PC-3 (cell line): ENCODE measurements around the gene MED13L. TPM values are rescaled to one million over a fixed set of nuclear protein-coding genes. Genes with fewer than 3 reads are reported as not detected.
A peak's percentile ranks its signal among the peaks of the same experiment; 100 is the strongest.

Source experiments
- ATAC-seq: fragments of 200-7000 bp; cut with Tn5 transposase; 2 replicates; pipeline ENCODE4 v1.9.1; 2020; ENCODE audit warnings: mild to moderate bottlenecking, moderate library complexity
- BruUV-seq: library from RNA; stranded (reverse); fragments of 400-500 nt; replicated peaks from 2 replicates; lab custom pipeline; 2021; lab: Mats Ljungman, UMichigan
- CTCF ChIA-PET: fragments of 300-600 bp; sonication (Branson Sonifier 250); formaldehyde crosslinking; loops from one replicate; lab custom pipeline; 2022; ENCODE audit warnings: antibody characterized with exemption; lab: Charles Lee
- POLR2A ChIA-PET: fragments of 300-600 bp; sonication (Branson Sonifier 250); formaldehyde crosslinking; loops from one replicate; lab custom pipeline; 2022; ENCODE audit warnings: antibody characterized with exemption; ENCODE audit not compliant: unreplicated experiment; lab: Charles Lee
- DNase-seq: peaks from one replicate; pipeline ENCODE4 v3.0.0-alpha.2; 2015
- H2AFZ ChIP-seq: fragments of 300-600 bp; sonication (generic); 2 replicates; pipeline ENCODE4 v1.6.0; 2016; ENCODE audit warnings: antibody characterized with exemption, low read length
- H3F3A ChIP-seq: fragments of 300-600 bp; sonication (generic); one replicate; pipeline ENCODE4 v1.6.0; 2017; ENCODE audit warnings: antibody characterized with exemption, low read length, control low read depth, mild to moderate bottlenecking; ENCODE audit not compliant: unreplicated experiment
- H3K27ac ChIP-seq: fragments of 300-600 bp; sonication (generic); 2 replicates; pipeline ENCODE4 v1.5.1; 2016; ENCODE audit warnings: mild to moderate bottlenecking, low read length
- H3K27me3 ChIP-seq: fragments of 300-600 bp; sonication (generic); 2 replicates; pipeline ENCODE4 v1.6.1; 2016; ENCODE audit warnings: low read length, mixed read lengths
- H3K36me3 ChIP-seq: fragments of 300-600 bp; sonication (generic); 2 replicates; pipeline ENCODE4 v1.6.1; 2016; ENCODE audit warnings: low read depth, mixed run types, low read length, mixed read lengths
- H3K4me1 ChIP-seq: fragments of 300-600 bp; sonication (generic); 2 replicates; pipeline ENCODE4 v1.5.1; 2016; ENCODE audit warnings: low read length; ENCODE audit not compliant: insufficient read depth
- H3K4me2 ChIP-seq: fragments of 300-600 bp; sonication (generic); 2 replicates; pipeline ENCODE4 v1.6.0; 2016; ENCODE audit warnings: low read length
- H3K4me3 ChIP-seq: fragments of 300-600 bp; sonication (generic); 2 replicates; pipeline ENCODE4 v1.5.1; 2016; ENCODE audit warnings: mild to moderate bottlenecking, low read length, mixed read lengths
- H3K79me2 ChIP-seq: fragments of 300-600 bp; sonication (generic); 2 replicates; pipeline ENCODE4 v1.6.1; 2017; ENCODE audit warnings: low read length, mixed read lengths
- H3K9ac ChIP-seq: fragments of 300-600 bp; sonication (generic); 2 replicates; pipeline ENCODE4 v1.6.0; 2016; ENCODE audit warnings: mild to moderate bottlenecking, low read length
- H3K9me2 ChIP-seq: fragments of 300-600 bp; sonication (generic); replicated peaks from 2 replicates; pipeline ENCODE4 v1.6.1; 2016; ENCODE audit warnings: mixed run types, low read length, mixed read lengths
- H3K9me3 ChIP-seq: fragments of 300-600 bp; sonication (generic); 2 replicates; pipeline ENCODE4 v1.6.1; 2016; ENCODE audit warnings: low read length, mixed read lengths
- H4K20me1 ChIP-seq: fragments of 300-600 bp; sonication (generic); 2 replicates; pipeline ENCODE4 v1.6.1; 2016; ENCODE audit warnings: low read length, mixed read lengths
- CTCF ChIP-seq: fragments of 300-600 bp; sonication (generic); conservative IDR thresholded peaks from 2 replicates; pipeline ENCODE4 v1.5.1; 2017; ENCODE audit warnings: antibody characterized with exemption, low read depth, mild to moderate bottlenecking, low read length
- EZH2 ChIP-seq: fragments of 300-600 bp; sonication (generic); IDR thresholded peaks from one replicate; pipeline ENCODE4 v1.6.1; 2017; ENCODE audit warnings: antibody characterized with exemption, mild to moderate bottlenecking, low read length; ENCODE audit not compliant: unreplicated experiment
- EZH2phosphoT487 ChIP-seq: fragments of 300-600 bp; sonication (generic); IDR thresholded peaks from 2 replicates; pipeline ENCODE4 v1.6.1; 2018; ENCODE audit warnings: mild to moderate bottlenecking, antibody characterized with exemption, low read length, borderline replicate concordance
- intact Hi-C: fragments of 100-400 bp; cut with micrococcal nuclease; formaldehyde crosslinking; loops from 2 replicates; pipeline ENCODE4 v1.9.0; 2023
- total RNA-seq: library from RNA; depleted of rRNA; stranded (reverse); fragments of >200 nt; gene quantifications from 2 replicates; pipeline ENCODE4 v1.2.3, GENCODE V29; 2014

Gene MED13L
- total RNA-seq, 1 experiment from 2014 or later, result 61.2 TPM

GRCh38 chr12:116142936-116143898 lies 134.3 kb downstream of the MED13L start:
- no peak overlapping the region for H2AFZ ChIP-seq
- peaks cover 37% of the 10 kb centered on the region for H3K4me1 ChIP-seq
- no peaks in the 10 kb centered on the region for H3K9me2 ChIP-seq
- ChIA-PET POLR2A (interaction anchor here (0.7 kb wide), 2 partner anchors 153 to 239 kb away, joined by 10 to 11 read pairs; no protein-coding TSS in a partner anchor), CTCF (interaction anchor here (0.7 kb wide), 1 partner anchor 135 kb away, joined by 4 read pairs; no protein-coding TSS in a partner anchor)
- H3K36me3 ChIP-seq, result no peaks in the 10 kb centered on the region
- no TSS peak for BruUV-seq
- ATAC-seq (peak; percentile 89), DNase-seq (peak; percentile 93)
- no peaks in the 10 kb centered on the region for H3K27me3 ChIP-seq
- H3K9ac ChIP-seq, result peak overlapping the region; percentile 34
- H3K27ac ChIP-seq, result peak overlapping the region; percentile 71
- peak overlapping the region; percentile 74 for H3K4me2 ChIP-seq
- peaks cover 97% of the 10 kb centered on the region for H3K79me2 ChIP-seq
- no peaks in the 10 kb centered on the region for H3K9me3 ChIP-seq
- H3K4me3 ChIP-seq, result peak overlapping the region; percentile 36
- intact Hi-C loops, result loop anchor here (1.0 to 10.0 kb wide), 6 partner anchors 18 to 564 kb away; no protein-coding TSS in a partner anchor
- no peaks in the 10 kb centered on the region for H3F3A ChIP-seq
- TF ChIP-seq EZH2, result no peak
- TF ChIP-seq CTCF, result no peak
- TF ChIP-seq EZH2phosphoT487, result no peak
- H4K20me1 ChIP-seq, result peaks cover 51% of the 10 kb centered on the region

- Histone ChIP-seq H3K4me2 (no peak overlapping the region), H3K27ac (no peak overlapping the region), H3K4me1 (peaks cover 41% of the 10 kb centered on the region), H3K79me2 (peaks cover 95% of the 10 kb centered on the region), H3K4me3 (no peak overlapping the region), H3F3A (no peaks in the 10 kb centered on the region), H3K9me2 (no peaks in the 10 kb centered on the region), H3K9me3 (no peaks in the 10 kb centered on the region), H4K20me1 (peaks cover 46% of the 10 kb centered on the region), H3K27me3 (no peaks in the 10 kb centered on the region), H3K9ac (no peak overlapping the region), H2AFZ (no peak overlapping the region), H3K36me3 (no peaks in the 10 kb centered on the region)
- ATAC-seq, result no peak
- no TSS peak for BruUV-seq
- no peak for DNase-seq
- ChIA-PET POLR2A (no interaction called here), CTCF (interaction anchor here (0.6 to 1.1 kb wide), 4 partner anchors 23 to 567 kb away, joined by 3 to 10 read pairs (median 8); no protein-coding TSS in a partner anchor)
- intact Hi-C loops, result loop anchor here (1.0 to 10.0 kb wide), 5 partner anchors 126 to 566 kb away; no protein-coding TSS in a partner anchor
- no peak for TF ChIP-seq EZH2
- TF ChIP-seq CTCF, result no peak
- no peak for TF ChIP-seq EZH2phosphoT487
Observed at GRCh38 chr12:116141833-116142162, 135.7 kb downstream of the MED13L start.
